PC-3 (cell line): ENCODE results near the gene PRICKLE3.

ENCODE experiments used
- CTCF ChIP-seq: fragments of 300-600 bp; sonication (generic); conservative IDR thresholded peaks from 2 replicates; pipeline ENCODE4 v1.5.1; 2017; ENCODE audit warnings: antibody characterized with exemption, low read depth, mild to moderate bottlenecking, low read length
- EZH2 ChIP-seq: fragments of 300-600 bp; sonication (generic); IDR thresholded peaks from one replicate; pipeline ENCODE4 v1.6.1; 2017; ENCODE audit warnings: antibody characterized with exemption, mild to moderate bottlenecking, low read length; ENCODE audit not compliant: unreplicated experiment
- EZH2phosphoT487 ChIP-seq: fragments of 300-600 bp; sonication (generic); IDR thresholded peaks from 2 replicates; pipeline ENCODE4 v1.6.1; 2018; ENCODE audit warnings: mild to moderate bottlenecking, antibody characterized with exemption, low read length, borderline replicate concordance

- no peak for TF ChIP-seq CTCF
- TF ChIP-seq EZH2phosphoT487 = no peak
- no peak for TF ChIP-seq EZH2
These were observed 14.4 kb downstream of the PRICKLE3 start, which contains the start of gene PLP2 for GRCh38 chrX:49171752-49172279.
